Sigmoid colon (tissue), 7 donors: ENCODE measurements around the gene TCIRG1. TPM values are rescaled to one million over a fixed set of nuclear protein-coding genes. Genes with fewer than 3 reads are reported as not detected.

Experiments used
- DNase-seq: peaks from one replicate; pipeline ENCODE4 v3.0.0-alpha.2; 2019
- H3K27ac ChIP-seq, 4 donors: fragments of 200-600 bp; sonication (generic); one replicate each; pipeline ENCODE4 v1.5.1; 2016 to 2019; ENCODE audit warnings: mild to moderate bottlenecking in 1 of 4
- H3K27me3 ChIP-seq, 3 donors: fragments of 200-600 bp; sonication (generic); one replicate each; pipeline ENCODE4 v1.5.1; 2019; ENCODE audit warnings: mild to moderate bottlenecking in 1 of 3
- H3K36me3 ChIP-seq, 4 donors: fragments of 200-600 bp; sonication (generic); one replicate each; pipeline ENCODE4 v1.5.1; 2016 to 2019
- H3K4me1 ChIP-seq, 4 donors: fragments of 200-600 bp; sonication (generic); one replicate each; pipeline ENCODE4 v1.5.1; 2017 to 2019
- H3K4me3 ChIP-seq, 4 donors: fragments of 200-600 bp; sonication (generic); one replicate each; pipeline ENCODE4 v1.5.1; 2017 to 2019; ENCODE audit warnings: mild to moderate bottlenecking in 2 of 4, moderate library complexity in 1 of 4
- H3K9me3 ChIP-seq, 4 donors: fragments of 200-600 bp in 3 of 4; sonication (generic) in 3 of 4; one replicate each; pipeline versions ENCODE4 v1.5.1 to v1.6.1; 2013 to 2019
- CTCF ChIP-seq, 4 experiments: fragments of 450-650 bp in 3 of 4; fragments of 200-600 bp in 1 of 4; IDR thresholded peaks; one replicate each; pipeline ENCODE4 v1.5.1; 2016 to 2019; ENCODE audit warnings: antibody characterized with exemption in 4 of 4, mild to moderate bottlenecking in 3 of 4, moderate library complexity in 2 of 4
- EP300 ChIP-seq, 4 donors: sonication (generic); formaldehyde crosslinking; IDR thresholded peaks; one replicate each; pipeline ENCODE4 v1.6.1; 2017; ENCODE audit warnings: antibody characterized with exemption in 4 of 4
- POLR2A ChIP-seq, 2 donors: fragments of 450-650 bp; IDR thresholded peaks; one replicate each; pipeline ENCODE4 v1.6.1; 2016; ENCODE audit warnings: antibody characterized with exemption in 2 of 2, mild to moderate bottlenecking in 2 of 2, moderate library complexity in 2 of 2
- POLR2AphosphoS5 ChIP-seq, 4 donors: sonication (generic); formaldehyde crosslinking; IDR thresholded peaks; one replicate each; pipeline ENCODE4 v1.6.1; 2017; ENCODE audit warnings: antibody characterized with exemption in 4 of 4
- WGBS, 2 donors: extraction: QIAGEN DNeasy Blood & Tissue Kit; methylation state at CpG; one replicate each; pipeline ENCODE4 v1.1.7; 2013; 5-methylcytosine and 5-hydroxymethylcytosine counted together
- intact Hi-C: fragments of 100-400 bp; cut with DNase I; formaldehyde crosslinking; loops from one replicate; pipeline ENCODE4 v1.15.1; 2023
- polyA plus RNA-seq, 3 donors: library from polyadenylated mRNA; stranded (reverse); fragments of 200-250 nt; gene quantifications; one replicate each; pipeline ENCODE4 v1.2.3, GENCODE V29; 2013
- total RNA-seq, 4 donors: library from RNA; depleted of rRNA; stranded (reverse); fragments of >200 nt; gene quantifications; one replicate each; pipeline ENCODE4 v1.1.0, GENCODE V29; 2016
- donor health status: healthy with polysubstance abuse.
- donor health status: Bipolar disorder and iron deficiency.
- donor health status: healthy.

The TCIRG1 gene
- total and polyA plus RNA-seq, 7 donors: 15.0 to 276 (median 73.9) TPM

- 76 to 88% methylated on average over 5 of the region's 5 CpGs for WGBS, 2 donors
- DNase-seq: no peak
- H3K36me3 ChIP-seq: peaks cover 0 to 20% (median 4%) of the 10 kb centered on the region in 4 donors
These were observed 13.8 kb upstream of the TCIRG1 start for GRCh38 chr11:68025047-68025446.

GRCh38 chr11:68026391-68027105 lies 12.3 kb upstream of the TCIRG1 start:
- H3K27me3 ChIP-seq: no peaks in the 10 kb centered on the region
- no peak for TF ChIP-seq POLR2A (IDR thresholded peaks at IDR 0.05)
- no peak for TF ChIP-seq POLR2AphosphoS5 (IDR thresholded peaks at IDR 0.05)
- TF ChIP-seq EP300 (IDR thresholded peaks at IDR 0.05): no peak
- no peak for TF ChIP-seq CTCF (IDR thresholded peaks at IDR 0.05)
- DNase-seq: no peak
- no peak overlapping the region for H3K4me3 ChIP-seq
- intact Hi-C loops: no loop called here
- peaks cover 0 to 4% (median 0%) of the 10 kb centered on the region in 4 donors for H3K9me3 ChIP-seq
- no peak overlapping the region for H3K27ac ChIP-seq
- 85 to 89% methylated on average over 18 of the region's 18 CpGs for WGBS, 2 donors
- H3K4me1 ChIP-seq: peaks cover 0 to 18% (median 12%) of the 10 kb centered on the region in 4 donors
- H3K36me3 ChIP-seq: peaks cover 0 to 20% (median 4%) of the 10 kb centered on the region in 4 donors

More at GRCh38 chr11:68025047-68025446, 13.8 kb upstream of the TCIRG1 start:
- Histone ChIP-seq H3K9me3 (peaks cover 0 to 4% (median 0%) of the 10 kb centered on the region in 4 donors), H3K27me3 (no peaks in the 10 kb centered on the region), H3K4me1 (peaks cover 0 to 11% (median 7%) of the 10 kb centered on the region in 4 donors), H3K27ac (no peak overlapping the region), H3K4me3 (no peak overlapping the region)
- no peak for TF ChIP-seq CTCF (IDR thresholded peaks at IDR 0.05)
- no peak for TF ChIP-seq EP300 (IDR thresholded peaks at IDR 0.05)
- intact Hi-C loops: no loop called here

GRCh38 chr11:68027667-68028066 lies 11.2 kb upstream of the TCIRG1 start:
- H3K9me3 ChIP-seq: peaks cover 0 to 4% (median 0%) of the 10 kb centered on the region in 4 donors
- no peaks in the 10 kb centered on the region for H3K27me3 ChIP-seq
- 95 to 97% methylated on average over 21 of the region's 21 CpGs for WGBS, 2 donors
- peaks cover 0 to 18% (median 4%) of the 10 kb centered on the region in 4 donors for H3K36me3 ChIP-seq
- intact Hi-C loops: no loop called here
- TF ChIP-seq POLR2AphosphoS5 (IDR thresholded peaks at IDR 0.05): no peak
- no peak for TF ChIP-seq EP300 (IDR thresholded peaks at IDR 0.05)
- TF ChIP-seq POLR2A (IDR thresholded peaks at IDR 0.05): no peak
- no peak for TF ChIP-seq CTCF (IDR thresholded peaks at IDR 0.05)
- no peak for DNase-seq
- peaks cover 0 to 29% (median 23%) of the 10 kb centered on the region in 4 donors for H3K4me1 ChIP-seq
- no peak overlapping the region for H3K4me3 ChIP-seq
- H3K27ac ChIP-seq: no peak overlapping the region

- Histone ChIP-seq H3K4me3 (no peak overlapping the region), H3K4me1 (peaks cover 0 to 32% (median 27%) of the 10 kb centered on the region in 4 donors), H3K27ac (no peak overlapping the region), H3K27me3 (no peaks in the 10 kb centered on the region), H3K36me3 (peaks cover 5 to 31% (median 17%) of the 10 kb centered on the region in 4 donors), H3K9me3 (peaks cover 0 to 4% (median 0%) of the 10 kb centered on the region in 4 donors)
- TF ChIP-seq POLR2AphosphoS5 (IDR thresholded peaks at IDR 0.05) (no peak), CTCF (IDR thresholded peaks at IDR 0.05) (no peak), POLR2A (IDR thresholded peaks at IDR 0.05) (no peak), EP300 (IDR thresholded peaks at IDR 0.05) (no peak)
- DNase-seq: no peak
- whole genome bisulfite sequencing, 2 donors: 89 to 92% methylated on average over 12 of the region's 12 CpGs
- intact Hi-C loops: no loop called here
These were observed 9.9 kb upstream of the TCIRG1 start for GRCh38 chr11:68028802-68029545.
